ENCODE results near the gene MED12L. TPM values are rescaled to one million over a fixed set of nuclear protein-coding genes. Genes with fewer than 3 reads are reported as not detected.

MED12L gene
- total RNA-seq, 1 experiment from 2014 or later, result 14.9 TPM

GRCh38 chr3:151367448-151367847 lies 282.0 kb downstream of the MED12L start:
- Histone ChIP-seq H3K79me2 (ENCODE audit: insufficient read depth, low read length) (no peaks in the 10 kb centered on the region), H3K27me3 (ENCODE audit: insufficient read depth, low read length) (no peaks in the 10 kb centered on the region), H2BK20ac (ENCODE audit: low read depth, low read length, poor library complexity, severe bottlenecking) (no peak overlapping the region), H3K4ac (ENCODE audit: low read depth, low read length) (no peak overlapping the region), H2BK15ac (ENCODE audit: low read depth, low read length) (no peak overlapping the region), H4K20me1 (ENCODE audit: control insufficient read depth, insufficient read depth, insufficient read length) (no peaks in the 10 kb centered on the region), H3K4me2 (ENCODE audit: insufficient read depth, insufficient read length, low read length) (no peak overlapping the region), H3K9me3 (ENCODE audit: control insufficient read depth, low read depth, low read length) (no peaks in the 10 kb centered on the region), H4K8ac (replicated peaks; ENCODE audit: insufficient read length, low read depth, low read length) (no peak overlapping the region), H3K9ac (ENCODE audit: extremely low read depth, insufficient read length, low read length) (no peak overlapping the region), H3K56ac (ENCODE audit: insufficient read length, low read depth, low read length) (no peak overlapping the region), H3K23me2 (ENCODE audit: insufficient read length, low read depth, low read length, poor library complexity, severe bottlenecking) (no peaks in the 10 kb centered on the region), H4K91ac (ENCODE audit: insufficient read length, low read depth, low read length) (no peak overlapping the region), H4K5ac (ENCODE audit: insufficient read length, low read depth, low read length) (no peak overlapping the region), H3K27ac (ENCODE audit: insufficient read length, low read depth, low read length) (no peak overlapping the region), H2BK12ac (ENCODE audit: insufficient read length, low read depth, low read length) (no peak overlapping the region), H2AK5ac (ENCODE audit: insufficient read length, low read length) (no peak overlapping the region), H3K18ac (ENCODE audit: insufficient read length, low read depth, low read length) (no peak overlapping the region), H2AFZ (ENCODE audit: low read length) (no peak overlapping the region), H3K4me1 (ENCODE audit: insufficient read depth, low read length) (peaks cover 6% of the 10 kb centered on the region; the same call in 1 of the 2 replicates), H2BK5ac (ENCODE audit: insufficient read length, low read length) (no peak overlapping the region), H3K79me1 (ENCODE audit: insufficient read depth, low read depth, low read length, poor library complexity, severe bottlenecking) (no peaks in the 10 kb centered on the region), H2BK120ac (ENCODE audit: low read depth, low read length, poor library complexity, severe bottlenecking) (no peak overlapping the region), H3T11ph (ENCODE audit: low read length) (no peak overlapping the region), H3K14ac (ENCODE audit: insufficient read depth, low read length) (no peak overlapping the region), H3K23ac (ENCODE audit: insufficient read length, low read depth, low read length) (no peak overlapping the region)
- Mint-ChIP-seq H3K27me3 (ENCODE audit: low read depth) (no peaks in the 10 kb centered on the region), H3K36me3 (ENCODE audit: insufficient read depth in 1 of 3, low read depth in 3 of 3) (peaks cover 0 to 2% (median 0%) of the 10 kb centered on the region in 3 experiments; a peak in 2 of 7 replicates), H3K9me3 (no peaks in the 10 kb centered on the region), H3K4me1 (peaks cover 11 to 19% of the 10 kb centered on the region in 2 experiments), H3K27ac (peak overlapping the region in 1 of 3 experiments; percentile 25; a peak in 3 of 7 replicates), H3K4me3 (no peak overlapping the region)
- TF ChIP-seq CTCF (conservative IDR thresholded peaks at IDR 0.05), result no peak
- DNase-seq, result no peak
- whole genome bisulfite sequencing (ENCODE audit: extremely low coverage, insufficient read length, low lambda C conversion rate), result no CpG with 5 or more reads among the region's 5 CpGs

Data from H9 (cell line).